Esophagus squamous epithelium (tissue), 4 donors: Measurements from ENCODE around the gene LMAN2L.

Source experiments
- CTCF ChIP-seq, 6 experiments: fragments of 450-650 bp in 4 of 6; fragments of 200-600 bp in 2 of 6; sonication (generic) in 2 of 6; IDR thresholded peaks; one replicate each; pipeline ENCODE4 v1.5.1; 2016 to 2019; ENCODE audit warnings: antibody characterized with exemption in 6 of 6, mild to moderate bottlenecking in 4 of 6, moderate library complexity in 4 of 6
- POLR2A ChIP-seq, 4 donors: fragments of 450-650 bp; IDR thresholded peaks; one replicate each; pipeline ENCODE4 v1.6.1; 2017; ENCODE audit warnings: antibody characterized with exemption in 4 of 4, mild to moderate bottlenecking in 4 of 4, moderate library complexity in 3 of 4

GRCh38 chr2:96747061-96747617 is 7.3 kb upstream of the LMAN2L start:
- TF ChIP-seq CTCF (IDR thresholded peaks at IDR 0.05) (no peak), POLR2A (IDR thresholded peaks at IDR 0.05) (no peak)
